Subcutaneous adipose tissue (tissue), 4 donors: Measurements from ENCODE around the gene SKP2. TPM values are rescaled to one million over a fixed set of nuclear protein-coding genes. Genes with fewer than 3 reads are reported as not detected.

Experiments
- total RNA-seq, 4 donors: library from RNA; depleted of rRNA; stranded (reverse); fragments of >200 nt; gene quantifications; one replicate each; pipeline ENCODE4 v1.1.0, GENCODE V29; 2016
- TF ChIP-seq, protein P1 (sequence below): fragments of 450-650 bp; IDR thresholded peaks from one replicate; pipeline ENCODE4 v1.5.1; 2016; ENCODE audit warnings: low read depth, mild to moderate bottlenecking, control low read depth, antibody characterized with exemption, moderate library complexity

The SKP2 gene
- total RNA-seq, 4 donors from 2014 or later: 12.1 to 13.5 (median 12.9) TPM

- TF ChIP-seq, protein P1, sequence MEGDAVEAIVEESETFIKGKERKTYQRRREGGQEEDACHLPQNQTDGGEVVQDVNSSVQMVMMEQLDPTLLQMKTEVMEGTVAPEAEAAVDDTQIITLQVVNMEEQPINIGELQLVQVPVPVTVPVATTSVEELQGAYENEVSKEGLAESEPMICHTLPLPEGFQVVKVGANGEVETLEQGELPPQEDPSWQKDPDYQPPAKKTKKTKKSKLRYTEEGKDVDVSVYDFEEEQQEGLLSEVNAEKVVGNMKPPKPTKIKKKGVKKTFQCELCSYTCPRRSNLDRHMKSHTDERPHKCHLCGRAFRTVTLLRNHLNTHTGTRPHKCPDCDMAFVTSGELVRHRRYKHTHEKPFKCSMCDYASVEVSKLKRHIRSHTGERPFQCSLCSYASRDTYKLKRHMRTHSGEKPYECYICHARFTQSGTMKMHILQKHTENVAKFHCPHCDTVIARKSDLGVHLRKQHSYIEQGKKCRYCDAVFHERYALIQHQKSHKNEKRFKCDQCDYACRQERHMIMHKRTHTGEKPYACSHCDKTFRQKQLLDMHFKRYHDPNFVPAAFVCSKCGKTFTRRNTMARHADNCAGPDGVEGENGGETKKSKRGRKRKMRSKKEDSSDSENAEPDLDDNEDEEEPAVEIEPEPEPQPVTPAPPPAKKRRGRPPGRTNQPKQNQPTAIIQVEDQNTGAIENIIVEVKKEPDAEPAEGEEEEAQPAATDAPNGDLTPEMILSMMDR: no peak
Observed at GRCh38 chr5:36205329-36205728, 53.4 kb downstream of the SKP2 start.

GRCh38 chr5:36206913-36207312 lies 55.0 kb downstream of the SKP2 start:
- TF ChIP-seq, protein P1: no peak

DNA sequence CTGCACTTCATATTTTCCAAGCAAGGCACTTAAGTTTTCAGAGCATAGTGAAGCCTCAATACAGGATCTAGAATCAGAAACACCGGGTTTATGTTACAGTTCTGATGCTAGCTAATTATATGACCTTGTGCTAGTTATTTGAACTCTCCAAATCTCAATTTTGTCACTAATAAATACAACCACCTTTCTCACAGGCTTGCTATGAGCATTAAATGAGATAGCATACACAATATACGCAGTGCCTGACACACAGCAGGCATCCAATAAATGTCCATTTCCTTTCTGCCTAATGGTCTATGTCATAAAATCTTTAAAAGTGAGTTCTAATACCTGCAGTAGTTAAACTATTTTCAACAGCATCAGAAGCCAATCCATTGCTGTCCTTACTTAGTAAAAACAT lies 56.9 kb downstream of the SKP2 start:
- TF ChIP-seq, protein P1: no peak

GRCh38 chr5:36209664-36210063 lies 57.8 kb downstream of the SKP2 start:
- TF ChIP-seq, protein P1: no peak

- TF ChIP-seq, protein P1: no peak
Observed at GRCh38 chr5:36214436-36214835, 62.5 kb downstream of the SKP2 start.

- TF ChIP-seq, protein P1: no peak
Observed at GRCh38 chr5:36215910-36216309, 64.0 kb downstream of the SKP2 start.

GRCh38 chr5:36217567-36217966 lies 65.7 kb downstream of the SKP2 start:
- TF ChIP-seq, protein P1: no peak

DNA sequence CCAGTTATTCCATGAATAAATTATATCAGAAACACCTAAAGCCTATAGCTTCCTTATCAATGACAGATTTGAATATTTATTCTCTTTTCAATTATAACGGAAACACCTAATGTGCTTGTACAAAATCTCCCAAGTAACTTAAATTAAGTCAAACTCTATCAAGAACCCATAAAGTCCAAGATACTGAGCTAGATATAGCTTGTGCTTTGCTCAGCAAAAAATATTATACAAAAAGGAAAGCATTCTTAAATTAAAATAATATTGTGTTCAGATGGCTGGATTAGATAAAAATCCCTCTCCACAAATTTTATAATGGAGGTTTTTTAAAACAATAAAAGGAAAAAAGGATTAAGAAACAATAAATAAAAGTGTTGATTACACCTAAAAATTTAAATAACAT lies 66.1 kb downstream of the SKP2 start:
- TF ChIP-seq, protein P1: no peak
